ENCODE data around the gene NPSR1.
"Not testable (repeated sequence)": the region's sequence is repeated elsewhere in the genome, so short reads cannot be mapped to it uniquely, and the experiment has no call there.

NPSR1 gene

GRCh38 chr7:34757570-34758110 is 99.6 kb downstream of the NPSR1 start:
- no peak for DNase-seq (ENCODE audit: low read depth in 2 of 2)

GRCh38 chr7:34758111-34758601 is 100.1 kb downstream of the NPSR1 start:
- DNase-seq (ENCODE audit: low read depth in 2 of 2), result no peak

- DNase-seq (ENCODE audit: low read depth in 2 of 2), result no peak
Observed at GRCh38 chr7:34759477-34760125, 101.6 kb downstream of the NPSR1 start.

GRCh38 chr7:34760271-34760670 is 102.3 kb downstream of the NPSR1 start:
- no peak for DNase-seq (ENCODE audit: low read depth in 2 of 2)

- DNase-seq (ENCODE audit: low read depth in 2 of 2), result no peak
Observed at GRCh38 chr7:34761206-34761605, 103.2 kb downstream of the NPSR1 start.

- DNase-seq (ENCODE audit: low read depth in 2 of 2), result no peak
Observed at GRCh38 chr7:34761627-34762026, 103.6 kb downstream of the NPSR1 start.

GRCh38 chr7:34762764-34763163 is 104.7 kb downstream of the NPSR1 start:
- DNase-seq (ENCODE audit: low read depth in 2 of 2), result no peak

GRCh38 chr7:34772296-34772938 is 114.4 kb downstream of the NPSR1 start:
- no peak for DNase-seq (ENCODE audit: low read depth in 2 of 2)

GRCh38 chr7:34776748-34777358 is 118.8 kb downstream of the NPSR1 start:
- no peak for DNase-seq (ENCODE audit: low read depth in 2 of 2)

- no peak for DNase-seq (ENCODE audit: low read depth in 2 of 2)
Observed at GRCh38 chr7:34780546-34780945, 122.5 kb downstream of the NPSR1 start.

- DNase-seq (ENCODE audit: low read depth in 2 of 2), result no peak
Observed at GRCh38 chr7:34787586-34787985, 129.6 kb downstream of the NPSR1 start.

GRCh38 chr7:34806831-34807230 is 148.8 kb downstream of the NPSR1 start:
- DNase-seq (ENCODE audit: low read depth in 2 of 2), result no peak

GRCh38 chr7:34807548-34808340 is 149.7 kb downstream of the NPSR1 start:
- DNase-seq (ENCODE audit: low read depth in 2 of 2), result no peak

- DNase-seq (ENCODE audit: low read depth in 2 of 2), result not testable (repeated sequence)
Observed at GRCh38 chr7:34814203-34814842, 156.3 kb downstream of the NPSR1 start.

GRCh38 chr7:34821932-34822558 is 164.0 kb downstream of the NPSR1 start:
- no peak for DNase-seq (ENCODE audit: low read depth in 2 of 2)

GRCh38 chr7:34823650-34824258 is 165.7 kb downstream of the NPSR1 start:
- peak; percentile 15 to 54 for DNase-seq (ENCODE audit: low read depth in 2 of 2)

GRCh38 chr7:34825221-34825620 is 167.2 kb downstream of the NPSR1 start:
- no peak for DNase-seq (ENCODE audit: low read depth in 2 of 2)

- DNase-seq (ENCODE audit: low read depth in 2 of 2), result no peak
Observed at GRCh38 chr7:34830390-34830789, 172.4 kb downstream of the NPSR1 start.

GRCh38 chr7:34831436-34831835 is 173.4 kb downstream of the NPSR1 start:
- DNase-seq (ENCODE audit: low read depth in 2 of 2), result no peak

- DNase-seq (ENCODE audit: low read depth in 2 of 2), result no peak
Observed at GRCh38 chr7:34832020-34832419, 174.0 kb downstream of the NPSR1 start.
